ENCODE measurements around the gene CST5. TPM values are rescaled to one million over a fixed set of nuclear protein-coding genes. Genes with fewer than 3 reads are reported as not detected.
"Not testable (repeated sequence)": the region's sequence is repeated elsewhere in the genome, so short reads cannot be mapped to it uniquely, and the experiment has no call there.

The CST5 gene
- total RNA-seq, 1 experiment from 2014 or later, result not detected

DNA sequence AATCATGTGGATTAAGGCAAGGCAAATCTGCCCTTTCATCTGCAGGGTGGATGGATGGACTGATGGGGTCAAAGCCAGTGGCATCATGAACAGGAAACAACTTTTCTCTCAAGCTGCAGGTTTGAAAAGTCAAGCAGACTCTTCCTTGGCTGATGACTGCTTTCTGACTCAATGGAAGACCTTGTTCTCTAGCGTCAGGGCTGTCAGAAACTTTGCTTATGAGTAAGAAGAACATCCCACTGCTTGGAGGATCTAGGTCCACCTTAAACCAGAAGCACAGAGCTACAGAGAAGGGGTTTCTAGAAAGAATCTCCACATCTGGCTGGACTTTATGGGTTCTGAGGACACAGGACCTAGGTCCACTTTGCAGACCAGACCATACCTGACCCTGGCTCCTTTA, 36.3 kb upstream of the CST5 start (continued):
- TF ChIP-seq, protein P1, sequence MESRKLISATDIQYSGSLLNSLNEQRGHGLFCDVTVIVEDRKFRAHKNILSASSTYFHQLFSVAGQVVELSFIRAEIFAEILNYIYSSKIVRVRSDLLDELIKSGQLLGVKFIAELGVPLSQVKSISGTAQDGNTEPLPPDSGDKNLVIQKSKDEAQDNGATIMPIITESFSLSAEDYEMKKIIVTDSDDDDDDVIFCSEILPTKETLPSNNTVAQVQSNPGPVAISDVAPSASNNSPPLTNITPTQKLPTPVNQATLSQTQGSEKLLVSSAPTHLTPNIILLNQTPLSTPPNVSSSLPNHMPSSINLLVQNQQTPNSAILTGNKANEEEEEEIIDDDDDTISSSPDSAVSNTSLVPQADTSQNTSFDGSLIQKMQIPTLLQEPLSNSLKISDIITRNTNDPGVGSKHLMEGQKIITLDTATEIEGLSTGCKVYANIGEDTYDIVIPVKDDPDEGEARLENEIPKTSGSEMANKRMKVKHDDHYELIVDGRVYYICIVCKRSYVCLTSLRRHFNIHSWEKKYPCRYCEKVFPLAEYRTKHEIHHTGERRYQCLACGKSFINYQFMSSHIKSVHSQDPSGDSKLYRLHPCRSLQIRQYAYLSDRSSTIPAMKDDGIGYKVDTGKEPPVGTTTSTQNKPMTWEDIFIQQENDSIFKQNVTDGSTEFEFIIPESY (IDR thresholded peaks at IDR 0.05; ENCODE audit: extremely low read depth, insufficient replicate concordance, low read length), result no peak
- TF ChIP-seq ZFX (IDR thresholded peaks at IDR 0.05) (no peak), CEBPB (IDR thresholded peaks at IDR 0.05; ENCODE audit: low read depth) (no peak)

DNA sequence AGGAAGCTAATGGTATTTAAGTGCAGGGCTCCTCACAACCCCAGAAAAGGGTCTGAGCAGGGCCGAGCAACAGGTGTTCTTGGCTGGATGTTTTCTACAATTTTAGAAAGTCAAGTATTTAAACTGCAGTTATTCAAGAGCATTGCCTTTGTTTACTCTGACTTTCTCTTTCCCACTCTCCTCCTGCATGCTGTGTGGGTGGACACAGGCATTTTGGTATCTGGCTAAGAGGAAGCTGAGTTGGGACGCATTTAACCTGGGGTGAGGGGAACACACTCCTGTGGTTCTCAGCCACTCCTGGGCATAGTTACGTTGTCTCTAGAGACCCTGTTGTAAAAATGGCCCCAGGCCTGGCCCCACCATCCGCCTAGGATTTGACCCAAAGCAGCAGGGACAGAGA, 34.9 kb upstream of the CST5 start:
- H3K36me3 ChIP-seq (ENCODE audit: control insufficient read depth in 1 of 2, insufficient read depth in 2 of 2, low read length in 2 of 2); H3K4me3 ChIP-seq (replicated peaks in 1 of 2; ENCODE audit: low read depth in 1 of 2, low read length in 2 of 2); ATAC-seq; H3K9ac ChIP-seq (ENCODE audit: low read length); H3K9me2 ChIP-seq (ENCODE audit: insufficient read depth); H3K79me2 ChIP-seq (ENCODE audit: insufficient read depth, low read length); H3K27ac ChIP-seq (ENCODE audit: low read depth, low read length); H2AFZ ChIP-seq (ENCODE audit: low read depth, low read length, poor library complexity, severe bottlenecking); H3K27me3 ChIP-seq (ENCODE audit: insufficient read depth, low read length); BruUV-seq (replicated peaks); POLR2A ChIA-PET; RAD21 ChIA-PET (ENCODE audit: low non-redundant PET in 1 of 2, low total read pairs in 2 of 2, uncharacterized antibody in 2 of 2, unreplicated experiment in 2 of 2); CTCF ChIA-PET; DNase-seq (ENCODE audit: low read depth, low spot score); H4K20me1 ChIP-seq (ENCODE audit: insufficient read depth); H3K9me3 ChIP-seq (ENCODE audit: control insufficient read depth in 1 of 2, insufficient read depth in 1 of 2, low read depth in 1 of 2, low read length in 2 of 2); intact Hi-C loops (cut with micrococcal nuclease); H3K4me1 ChIP-seq (ENCODE audit: control insufficient read depth in 1 of 2, insufficient read depth in 2 of 2, low read length in 2 of 2); H3K4me2 ChIP-seq (ENCODE audit: low read length): not testable (repeated sequence)

DNA sequence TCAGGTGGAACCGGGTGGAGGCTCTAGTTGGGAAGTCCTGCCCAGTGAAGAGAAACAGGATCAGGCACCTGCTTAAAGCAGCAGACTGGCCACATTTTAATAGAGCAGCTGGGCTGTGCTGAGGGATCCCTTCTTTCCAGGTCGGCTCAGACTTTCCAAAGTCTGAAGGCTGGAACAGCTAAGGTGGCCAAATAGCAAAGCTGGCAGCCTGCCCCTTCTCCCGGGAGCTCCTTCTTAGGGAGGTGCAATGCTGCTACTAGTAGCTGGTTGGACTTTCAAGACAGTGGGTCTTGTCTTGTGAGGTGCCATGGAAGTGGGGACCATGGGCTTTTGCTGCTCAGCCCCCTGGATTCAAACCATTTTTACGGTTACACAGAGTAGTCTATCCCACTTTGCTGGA, 30.7 kb upstream of the CST5 start:
- intact Hi-C loops (cut with micrococcal nuclease), result no loop called here
- H3K4me2 ChIP-seq (ENCODE audit: low read length), result no peak overlapping the region
- no peaks in the 10 kb centered on the region for H4K20me1 ChIP-seq (ENCODE audit: insufficient read depth)
- DNase-seq (ENCODE audit: low read depth, low spot score) (no peak), ATAC-seq (no peak)
- H3K9me2 ChIP-seq (ENCODE audit: insufficient read depth), result no peaks in the 10 kb centered on the region
- peaks cover 0 to 3% of the 10 kb centered on the region in 2 experiments; a peak in 1 of 4 replicates for H3K9me3 ChIP-seq (ENCODE audit: control insufficient read depth in 1 of 2, insufficient read depth in 1 of 2, low read depth in 1 of 2, low read length in 2 of 2)
- H3K27ac ChIP-seq (ENCODE audit: low read depth, low read length), result no peak overlapping the region
- H3K27me3 ChIP-seq (ENCODE audit: insufficient read depth, low read length), result no peaks in the 10 kb centered on the region
- RAD21 ChIA-PET (ENCODE audit: low non-redundant PET in 1 of 2, low total read pairs in 2 of 2, uncharacterized antibody in 2 of 2, unreplicated experiment in 2 of 2), result no interaction called here
- H2AFZ ChIP-seq (ENCODE audit: low read depth, low read length, poor library complexity, severe bottlenecking), result no peak overlapping the region
- H3K36me3 ChIP-seq (ENCODE audit: control insufficient read depth in 1 of 2, insufficient read depth in 2 of 2, low read length in 2 of 2), result no peaks in the 10 kb centered on the region
- POLR2A ChIA-PET, result no interaction called here
- no peak overlapping the region for H3K4me3 ChIP-seq (replicated peaks in 1 of 2; ENCODE audit: low read depth in 1 of 2, low read length in 2 of 2)
- no peak for TF ChIP-seq POLR2A (IDR thresholded peaks at IDR 0.05; ENCODE audit: borderline replicate concordance, extremely low read depth, insufficient read depth, insufficient read length)
- no peak for TF ChIP-seq SIN3A (IDR thresholded peaks at IDR 0.05; ENCODE audit: low read depth)
- TF ChIP-seq POLR2AphosphoS5 (IDR thresholded peaks at IDR 0.05; ENCODE audit: low read depth, low read length), result no peak
- TF ChIP-seq, protein P1 (IDR thresholded peaks at IDR 0.05; ENCODE audit: extremely low read depth, insufficient replicate concordance, low read length), result no peak
- TF ChIP-seq CEBPB (IDR thresholded peaks at IDR 0.05; ENCODE audit: low read depth), result no peak
- TF ChIP-seq, protein P2, sequence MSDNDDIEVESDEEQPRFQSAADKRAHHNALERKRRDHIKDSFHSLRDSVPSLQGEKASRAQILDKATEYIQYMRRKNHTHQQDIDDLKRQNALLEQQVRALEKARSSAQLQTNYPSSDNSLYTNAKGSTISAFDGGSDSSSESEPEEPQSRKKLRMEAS (IDR thresholded peaks at IDR 0.05), result no peak
- no peak for TF ChIP-seq EZH2phosphoT487 (IDR thresholded peaks at IDR 0.05; ENCODE audit: borderline replicate concordance)
- no peak for TF ChIP-seq ZFX (IDR thresholded peaks at IDR 0.05)
- TF ChIP-seq SP1 (IDR thresholded peaks at IDR 0.05; ENCODE audit: low read depth), result no peak
- CTCF ChIA-PET, result no interaction called here
- H3K79me2 ChIP-seq (ENCODE audit: insufficient read depth, low read length), result no peaks in the 10 kb centered on the region
- no peak overlapping the region for H3K9ac ChIP-seq (ENCODE audit: low read length)
- no TSS peak for BruUV-seq (replicated peaks)
- no peaks in the 10 kb centered on the region for H3K4me1 ChIP-seq (ENCODE audit: control insufficient read depth in 1 of 2, insufficient read depth in 2 of 2, low read length in 2 of 2)

Data from HCT116 (cell line).